Astrocyte (in vitro differentiated cells and primary cell): Measurements from ENCODE around the gene PEAK1. TPM values are rescaled to one million over a fixed set of nuclear protein-coding genes. Genes with fewer than 3 reads are reported as not detected.

Experiments used
- DNase-seq: peaks from one replicate; pipeline ENCODE4 v3.0.0-alpha.2; 2010; ENCODE audit warnings: low read depth
- FAIRE-seq: peaks from 2 replicates; lab custom pipeline; 2011; peaks lifted over from hg19 to GRCh38; lab: Jason Lieb, UNC
- H2AFZ ChIP-seq: 2 replicates; pipeline ENCODE4 v1.6.0; 2012; ENCODE audit warnings: low read depth, low read length, inconsistent platforms
- H3K27ac ChIP-seq: 2 replicates; pipeline ENCODE4 v1.5.1; 2011; ENCODE audit warnings: low read depth, low read length, inconsistent platforms
- H3K27me3 ChIP-seq: 2 replicates; pipeline ENCODE4 v1.6.0; 2011; ENCODE audit warnings: low read length, inconsistent platforms; ENCODE audit not compliant: insufficient read depth
- H3K36me3 ChIP-seq: 2 replicates; pipeline ENCODE4 v1.5.1; 2011; ENCODE audit warnings: low read length, inconsistent platforms; ENCODE audit not compliant: insufficient read depth
- H3K4me1 ChIP-seq: 2 replicates; pipeline ENCODE4 v1.5.1; 2011; ENCODE audit warnings: low read length, inconsistent platforms; ENCODE audit not compliant: insufficient read depth
- H3K4me2 ChIP-seq: 2 replicates; pipeline ENCODE4 v1.6.0; 2012; ENCODE audit warnings: low read length, inconsistent platforms
- H3K4me3 ChIP-seq: 2 replicates; pipeline ENCODE4 v1.5.1; 2011; ENCODE audit warnings: low read depth, mild to moderate bottlenecking, low read length, inconsistent platforms; ENCODE audit not compliant: insufficient read depth
- H3K79me2 ChIP-seq: 2 replicates; pipeline ENCODE4 v1.6.0; 2012; ENCODE audit warnings: mild to moderate bottlenecking, low read length, inconsistent platforms; ENCODE audit not compliant: insufficient read depth
- H3K9ac ChIP-seq: 2 replicates; pipeline ENCODE4 v1.6.0; 2012; ENCODE audit warnings: mild to moderate bottlenecking, low read length, inconsistent platforms
- H3K9me3 ChIP-seq: 2 replicates; pipeline ENCODE4 v1.5.1; 2012; ENCODE audit warnings: low read depth, mild to moderate bottlenecking, low read length, inconsistent platforms; ENCODE audit not compliant: insufficient read depth
- H4K20me1 ChIP-seq: 2 replicates; pipeline ENCODE4 v1.6.0; 2012; ENCODE audit warnings: low read length, inconsistent platforms; ENCODE audit not compliant: insufficient read depth
- H3K27ac Mint-ChIP-seq: one replicate; pipeline ENCODE4 v1.8.0; 2021; ENCODE audit warnings: mild to moderate bottlenecking, mixed read lengths; ENCODE audit not compliant: unreplicated experiment
- H3K27me3 Mint-ChIP-seq: one replicate; pipeline ENCODE4 v1.8.0; 2021; ENCODE audit warnings: low read depth, mixed read lengths; ENCODE audit not compliant: unreplicated experiment
- H3K36me3 Mint-ChIP-seq: one replicate; pipeline ENCODE4 v1.8.0; 2021; ENCODE audit warnings: low read depth, mixed read lengths; ENCODE audit not compliant: unreplicated experiment
- H3K4me1 Mint-ChIP-seq: one replicate; pipeline ENCODE4 v1.8.0; 2021; ENCODE audit warnings: low read depth, mixed read lengths; ENCODE audit not compliant: unreplicated experiment
- H3K4me3 Mint-ChIP-seq: one replicate; pipeline ENCODE4 v1.8.0; 2021; ENCODE audit warnings: mild to moderate bottlenecking, moderate library complexity, mixed read lengths; ENCODE audit not compliant: unreplicated experiment
- H3K9me3 Mint-ChIP-seq: one replicate; pipeline ENCODE4 v1.8.0; 2021; ENCODE audit warnings: mild to moderate bottlenecking, mixed read lengths; ENCODE audit not compliant: unreplicated experiment
- CTCF ChIP-seq: IDR thresholded peaks from 2 replicates; pipeline ENCODE4 v1.5.1; 2011; ENCODE audit warnings: low read depth, mild to moderate bottlenecking, inconsistent platforms, low read length, moderate library complexity; ENCODE audit not compliant: insufficient read depth
- EZH2 ChIP-seq: IDR thresholded peaks from 2 replicates; pipeline ENCODE4 v1.6.1; 2012; ENCODE audit warnings: mild to moderate bottlenecking, low read length, inconsistent platforms; ENCODE audit not compliant: insufficient read depth
- total RNA-seq: library from RNA; stranded (reverse); gene quantifications from 2 replicates; pipeline ENCODE4 v1.2.1, GENCODE V29; 2021

Gene PEAK1
- total RNA-seq, 1 donor from 2014 or later, result 62.3 TPM

- Histone ChIP-seq H3K9ac (no peak overlapping the region), H3K27ac (no peak overlapping the region), H3K4me1 (no peaks in the 10 kb centered on the region), H3K79me2 (peaks cover 17% of the 10 kb centered on the region), H3K36me3 (no peaks in the 10 kb centered on the region), H3K27me3 (no peaks in the 10 kb centered on the region), H2AFZ (no peak overlapping the region), H3K4me2 (no peak overlapping the region), H3K4me3 (no peak overlapping the region), H3K9me3 (no peaks in the 10 kb centered on the region), H4K20me1 (peaks cover 24% of the 10 kb centered on the region)
- no peak for TF ChIP-seq CTCF
- TF ChIP-seq EZH2, result no peak
- Mint-ChIP-seq H3K27ac (no peak overlapping the region), H3K27me3 (no peaks in the 10 kb centered on the region), H3K4me3 (no peak overlapping the region), H3K9me3 (no peaks in the 10 kb centered on the region), H3K4me1 (peaks cover 7% of the 10 kb centered on the region), H3K36me3 (no peaks in the 10 kb centered on the region)
- DNase-seq (peak; percentile 79), FAIRE-seq (peak; percentile 70)
These were observed 124.5 kb downstream of the PEAK1 start for GRCh38 chr15:77295446-77295845.

GRCh38 chr15:77292969-77293558 lies 126.8 kb downstream of the PEAK1 start:
- FAIRE-seq (peak; percentile 26), DNase-seq (peak; percentile 57)
- Histone ChIP-seq H2AFZ (no peak overlapping the region), H3K79me2 (peaks cover 23% of the 10 kb centered on the region), H3K36me3 (no peaks in the 10 kb centered on the region), H4K20me1 (peaks cover 28% of the 10 kb centered on the region), H3K4me2 (no peak overlapping the region), H3K4me1 (no peaks in the 10 kb centered on the region), H3K9me3 (no peaks in the 10 kb centered on the region), H3K4me3 (no peak overlapping the region), H3K27ac (no peak overlapping the region), H3K27me3 (no peaks in the 10 kb centered on the region), H3K9ac (no peak overlapping the region)
- Mint-ChIP-seq H3K4me1 (peaks cover 11% of the 10 kb centered on the region), H3K9me3 (no peaks in the 10 kb centered on the region), H3K27me3 (no peaks in the 10 kb centered on the region), H3K36me3 (no peaks in the 10 kb centered on the region), H3K4me3 (no peak overlapping the region), H3K27ac (no peak overlapping the region)
- no peak for TF ChIP-seq EZH2
- TF ChIP-seq CTCF, result no peak

GRCh38 chr15:77291107-77291506 lies 128.8 kb downstream of the PEAK1 start:
- Histone ChIP-seq H3K9me3 (no peaks in the 10 kb centered on the region), H3K79me2 (peaks cover 30% of the 10 kb centered on the region), H3K27me3 (no peaks in the 10 kb centered on the region), H4K20me1 (peaks cover 34% of the 10 kb centered on the region), H3K4me3 (no peak overlapping the region), H3K9ac (no peak overlapping the region), H2AFZ (no peak overlapping the region), H3K4me1 (no peaks in the 10 kb centered on the region), H3K36me3 (no peaks in the 10 kb centered on the region), H3K4me2 (no peak overlapping the region), H3K27ac (no peak overlapping the region)
- TF ChIP-seq CTCF, result no peak
- no peak for TF ChIP-seq EZH2
- DNase-seq (no peak), FAIRE-seq (no peak)
- Mint-ChIP-seq H3K27ac (no peak overlapping the region), H3K4me1 (peaks cover 11% of the 10 kb centered on the region), H3K36me3 (no peaks in the 10 kb centered on the region), H3K9me3 (no peaks in the 10 kb centered on the region), H3K27me3 (no peaks in the 10 kb centered on the region), H3K4me3 (no peak overlapping the region)
